ENCODE results near the gene ZMYND15. TPM values are rescaled to one million over a fixed set of nuclear protein-coding genes. Genes with fewer than 3 reads are reported as not detected.
A peak's percentile ranks its signal among the peaks of the same experiment; 100 is the strongest.

Gene ZMYND15
- total RNA-seq, 1 donor from 2014 or later: not detected

DNA sequence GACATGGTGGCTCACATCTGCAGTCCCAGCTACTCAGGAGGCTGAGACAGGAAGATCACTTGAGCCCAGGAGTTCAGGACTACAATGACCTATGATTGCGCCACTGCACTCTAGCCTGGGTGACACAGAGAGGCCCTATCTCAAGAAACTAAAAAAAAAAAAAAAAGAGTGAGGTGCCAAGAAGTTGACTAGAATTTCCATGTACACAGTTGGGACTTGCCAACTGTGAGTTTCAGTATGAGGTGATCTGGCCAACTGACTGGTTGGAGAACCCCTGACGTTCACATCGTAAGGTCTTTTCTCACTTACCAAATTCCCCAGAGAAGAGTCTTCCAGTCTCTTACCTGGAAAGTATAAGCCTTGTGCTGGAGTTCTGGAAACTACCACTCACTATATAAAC is 11.5 kb upstream of the ZMYND15 start:
- H3K4me3 Mint-ChIP-seq (ENCODE audit: unreplicated experiment): no peak overlapping the region
- no peak for DNase-seq
- no peaks in the 10 kb centered on the region for H3K9me3 Mint-ChIP-seq (ENCODE audit: unreplicated experiment)
- H3K36me3 Mint-ChIP-seq (ENCODE audit: unreplicated experiment): no peaks in the 10 kb centered on the region
- TF ChIP-seq, protein P1, sequence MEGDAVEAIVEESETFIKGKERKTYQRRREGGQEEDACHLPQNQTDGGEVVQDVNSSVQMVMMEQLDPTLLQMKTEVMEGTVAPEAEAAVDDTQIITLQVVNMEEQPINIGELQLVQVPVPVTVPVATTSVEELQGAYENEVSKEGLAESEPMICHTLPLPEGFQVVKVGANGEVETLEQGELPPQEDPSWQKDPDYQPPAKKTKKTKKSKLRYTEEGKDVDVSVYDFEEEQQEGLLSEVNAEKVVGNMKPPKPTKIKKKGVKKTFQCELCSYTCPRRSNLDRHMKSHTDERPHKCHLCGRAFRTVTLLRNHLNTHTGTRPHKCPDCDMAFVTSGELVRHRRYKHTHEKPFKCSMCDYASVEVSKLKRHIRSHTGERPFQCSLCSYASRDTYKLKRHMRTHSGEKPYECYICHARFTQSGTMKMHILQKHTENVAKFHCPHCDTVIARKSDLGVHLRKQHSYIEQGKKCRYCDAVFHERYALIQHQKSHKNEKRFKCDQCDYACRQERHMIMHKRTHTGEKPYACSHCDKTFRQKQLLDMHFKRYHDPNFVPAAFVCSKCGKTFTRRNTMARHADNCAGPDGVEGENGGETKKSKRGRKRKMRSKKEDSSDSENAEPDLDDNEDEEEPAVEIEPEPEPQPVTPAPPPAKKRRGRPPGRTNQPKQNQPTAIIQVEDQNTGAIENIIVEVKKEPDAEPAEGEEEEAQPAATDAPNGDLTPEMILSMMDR (IDR thresholded peaks at IDR 0.05; ENCODE audit: partially characterized antibody, unreplicated experiment): no peak
- no peaks in the 10 kb centered on the region for H3K27me3 Mint-ChIP-seq (ENCODE audit: unreplicated experiment)
- H3K4me1 Mint-ChIP-seq (ENCODE audit: low read depth, unreplicated experiment): no peaks in the 10 kb centered on the region
- H3K27ac Mint-ChIP-seq (ENCODE audit: unreplicated experiment): no peak overlapping the region

DNA sequence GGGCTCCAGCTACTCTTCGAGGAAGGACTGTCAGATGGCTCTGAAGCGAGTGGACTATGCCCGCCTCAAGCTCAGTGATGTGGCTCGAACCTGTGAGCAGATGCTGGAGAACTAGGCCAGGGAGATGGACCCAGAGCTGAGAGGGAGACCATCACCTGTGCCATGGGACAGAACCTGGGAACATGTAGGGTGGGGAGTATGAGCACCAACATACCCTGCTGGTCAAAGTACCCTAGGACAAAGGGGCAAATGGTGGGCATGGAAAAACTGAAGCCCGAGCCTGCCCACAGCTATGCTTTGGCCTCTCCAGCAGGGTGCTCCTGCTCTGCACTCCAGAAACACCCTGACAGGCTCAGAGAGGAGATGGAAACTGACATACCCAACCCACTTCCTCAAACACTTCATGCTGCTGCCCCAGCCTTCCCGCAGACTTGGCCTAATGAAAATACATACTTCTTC is 6.5 kb upstream of the ZMYND15 start:
- TF ChIP-seq, protein P1 (IDR thresholded peaks at IDR 0.05; ENCODE audit: partially characterized antibody, unreplicated experiment): no peak
- peaks cover 4% of the 10 kb centered on the region for H3K27me3 Mint-ChIP-seq (ENCODE audit: unreplicated experiment)
- no peak overlapping the region for H3K4me3 Mint-ChIP-seq (ENCODE audit: unreplicated experiment)

DNA sequence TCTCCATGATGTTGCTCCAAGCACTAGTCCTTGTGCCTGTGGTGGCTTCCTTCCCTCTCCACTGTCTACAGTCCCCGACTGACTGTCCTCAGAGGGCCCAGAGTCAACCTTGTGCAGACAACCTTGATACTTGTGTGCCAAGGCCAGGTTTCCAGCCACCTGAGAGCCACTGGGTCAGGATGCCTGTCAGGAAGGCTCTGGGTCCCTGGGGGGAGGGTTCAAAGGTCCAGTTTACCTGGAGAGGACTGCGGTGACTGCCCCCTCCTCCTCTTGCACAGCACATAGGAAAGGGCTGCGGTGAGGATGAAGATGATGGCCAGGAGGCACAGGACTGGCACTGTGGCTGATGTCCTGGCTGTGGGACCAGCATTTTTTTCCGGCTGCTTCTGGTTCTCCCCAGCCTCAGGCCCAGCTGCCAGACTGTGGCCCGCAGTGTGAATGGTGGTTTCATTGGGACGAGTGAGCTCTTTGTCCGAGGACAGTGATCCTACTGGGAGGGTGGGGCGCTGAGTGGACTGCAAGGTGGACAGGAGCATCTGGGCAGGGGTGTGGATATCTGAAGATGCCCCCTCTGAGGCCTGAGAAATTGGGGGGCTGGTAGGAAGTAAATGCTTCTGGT is 4.7 kb upstream of the ZMYND15 start:
- DNase-seq: no peak
- Mint-ChIP-seq H3K36me3 (ENCODE audit: unreplicated experiment) (peaks cover under 1% of the 10 kb centered on the region), H3K27me3 (ENCODE audit: unreplicated experiment) (peaks cover 12% of the 10 kb centered on the region), H3K9me3 (ENCODE audit: unreplicated experiment) (no peaks in the 10 kb centered on the region), H3K27ac (ENCODE audit: unreplicated experiment) (peak overlapping the region; percentile 59), H3K4me1 (ENCODE audit: low read depth, unreplicated experiment) (no peaks in the 10 kb centered on the region), H3K4me3 (ENCODE audit: unreplicated experiment) (no peak overlapping the region)
- TF ChIP-seq, protein P1 (IDR thresholded peaks at IDR 0.05; ENCODE audit: partially characterized antibody, unreplicated experiment): no peak

More for the DNA sequence above, 6.5 kb upstream of the ZMYND15 start:
- no peak overlapping the region for H3K27ac Mint-ChIP-seq (ENCODE audit: unreplicated experiment)
- H3K9me3 Mint-ChIP-seq (ENCODE audit: unreplicated experiment): no peaks in the 10 kb centered on the region
- no peak for DNase-seq
- no peaks in the 10 kb centered on the region for H3K4me1 Mint-ChIP-seq (ENCODE audit: low read depth, unreplicated experiment)
- no peaks in the 10 kb centered on the region for H3K36me3 Mint-ChIP-seq (ENCODE audit: unreplicated experiment)

DNA sequence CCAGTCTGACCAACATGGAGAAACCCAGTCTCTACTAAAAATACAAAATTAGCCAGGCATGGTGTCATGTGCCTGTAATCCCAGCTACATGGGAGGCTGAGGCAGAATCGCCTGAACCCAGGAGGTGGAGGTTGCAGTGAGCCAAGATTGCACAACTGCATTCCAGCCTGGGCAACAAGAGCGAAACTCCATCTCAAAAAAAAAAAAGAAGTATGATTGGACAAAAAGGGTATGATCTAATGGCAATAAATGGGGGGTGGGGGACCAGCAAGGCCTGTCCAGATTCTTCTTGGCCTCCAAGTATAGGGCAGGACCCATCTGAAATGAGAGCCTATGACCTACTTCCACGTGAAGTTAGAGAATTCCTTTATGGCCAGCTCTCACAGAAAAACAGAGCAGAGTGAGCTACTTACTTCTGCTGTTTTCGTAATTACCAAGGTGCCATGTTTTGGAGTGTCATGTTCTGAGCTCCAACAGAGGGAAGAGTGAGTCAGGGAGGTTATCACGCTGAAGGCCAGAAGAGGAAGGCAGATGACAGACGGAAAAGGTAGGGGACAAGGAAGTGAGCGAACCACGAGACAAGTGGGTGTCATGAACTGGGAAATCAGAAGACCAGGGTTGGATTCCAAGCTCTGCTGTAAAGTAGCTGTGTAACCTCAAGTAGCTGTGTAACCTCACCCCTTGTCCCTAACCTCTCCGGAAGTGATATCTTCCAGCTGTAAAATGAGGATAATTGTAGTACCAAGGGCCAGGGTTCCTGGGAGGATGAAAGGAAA is 3.6 kb upstream of the ZMYND15 start:
- Mint-ChIP-seq H3K4me1 (ENCODE audit: low read depth, unreplicated experiment) (no peaks in the 10 kb centered on the region), H3K27ac (ENCODE audit: unreplicated experiment) (no peak overlapping the region), H3K27me3 (ENCODE audit: unreplicated experiment) (peaks cover 22% of the 10 kb centered on the region), H3K4me3 (ENCODE audit: unreplicated experiment) (no peak overlapping the region), H3K9me3 (ENCODE audit: unreplicated experiment) (no peaks in the 10 kb centered on the region), H3K36me3 (ENCODE audit: unreplicated experiment) (peaks cover 7% of the 10 kb centered on the region)
- TF ChIP-seq, protein P1 (IDR thresholded peaks at IDR 0.05; ENCODE audit: partially characterized antibody, unreplicated experiment): no peak
- DNase-seq: no peak

All from glutamatergic neuron (in vitro differentiated cells).